ENCODE measurements around the gene SSC5D.

DNA sequence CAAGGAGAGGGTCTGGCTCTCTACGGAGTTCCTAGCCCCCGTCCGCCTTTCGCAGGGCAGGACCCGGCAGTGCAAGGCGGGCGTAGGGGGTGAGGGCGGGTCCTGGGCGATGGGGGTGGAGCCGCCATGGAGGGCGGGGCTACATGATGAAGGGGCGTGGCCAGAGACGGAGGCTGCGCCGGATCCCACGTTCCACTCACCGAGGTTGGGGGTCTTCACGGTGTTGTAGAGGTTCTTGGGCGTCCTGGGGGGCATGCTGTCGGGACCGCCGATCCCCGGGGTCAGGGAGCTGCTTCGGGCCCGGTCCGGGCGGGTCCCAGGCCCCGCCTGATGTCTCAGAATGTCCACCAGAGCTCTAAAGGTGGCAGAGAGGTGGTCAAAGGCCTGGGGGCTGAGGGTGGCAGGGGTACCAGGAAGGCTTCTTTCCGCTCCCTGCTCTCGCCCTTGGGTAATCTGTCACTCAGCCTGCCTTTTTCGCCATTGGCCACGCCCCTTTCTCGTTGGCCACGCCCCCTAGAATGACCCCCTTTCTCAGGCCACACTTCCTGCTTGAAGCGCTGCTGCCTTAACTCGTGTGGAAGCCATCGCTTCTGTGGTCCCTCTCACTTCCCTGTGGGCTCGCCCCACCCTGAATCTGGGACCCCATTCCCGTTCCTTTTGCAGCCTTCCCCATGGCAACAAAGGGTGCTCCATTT is 47.7 kb upstream of the SSC5D start:
- TF ChIP-seq, protein P1, sequence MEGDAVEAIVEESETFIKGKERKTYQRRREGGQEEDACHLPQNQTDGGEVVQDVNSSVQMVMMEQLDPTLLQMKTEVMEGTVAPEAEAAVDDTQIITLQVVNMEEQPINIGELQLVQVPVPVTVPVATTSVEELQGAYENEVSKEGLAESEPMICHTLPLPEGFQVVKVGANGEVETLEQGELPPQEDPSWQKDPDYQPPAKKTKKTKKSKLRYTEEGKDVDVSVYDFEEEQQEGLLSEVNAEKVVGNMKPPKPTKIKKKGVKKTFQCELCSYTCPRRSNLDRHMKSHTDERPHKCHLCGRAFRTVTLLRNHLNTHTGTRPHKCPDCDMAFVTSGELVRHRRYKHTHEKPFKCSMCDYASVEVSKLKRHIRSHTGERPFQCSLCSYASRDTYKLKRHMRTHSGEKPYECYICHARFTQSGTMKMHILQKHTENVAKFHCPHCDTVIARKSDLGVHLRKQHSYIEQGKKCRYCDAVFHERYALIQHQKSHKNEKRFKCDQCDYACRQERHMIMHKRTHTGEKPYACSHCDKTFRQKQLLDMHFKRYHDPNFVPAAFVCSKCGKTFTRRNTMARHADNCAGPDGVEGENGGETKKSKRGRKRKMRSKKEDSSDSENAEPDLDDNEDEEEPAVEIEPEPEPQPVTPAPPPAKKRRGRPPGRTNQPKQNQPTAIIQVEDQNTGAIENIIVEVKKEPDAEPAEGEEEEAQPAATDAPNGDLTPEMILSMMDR (IDR thresholded peaks at IDR 0.05; ENCODE audit: borderline replicate concordance, extremely low read depth, low read length, poor library complexity, severe bottlenecking) = no peak
- TF ChIP-seq EZH2 (IDR thresholded peaks at IDR 0.05; ENCODE audit: borderline replicate concordance, low read depth, low read length, severe bottlenecking) = no peak

All from DND-41 (cell line).